Tibial nerve (tissue), 4 donors: ENCODE results near the gene SLC35F3.

Source experiments
- CTCF ChIP-seq, 5 experiments: fragments of 200-600 bp in 3 of 5; fragments of 450-650 bp in 2 of 5; sonication (generic) in 3 of 5; IDR thresholded peaks; one replicate each; pipeline ENCODE4 v1.5.1; 2016 to 2019; ENCODE audit warnings: antibody characterized with exemption in 5 of 5, mild to moderate bottlenecking in 3 of 5, moderate library complexity in 2 of 5
- EP300 ChIP-seq, 2 donors: sonication (generic); formaldehyde crosslinking; IDR thresholded peaks; one replicate each; pipeline ENCODE4 v1.6.1; 2017; ENCODE audit warnings: antibody characterized with exemption in 2 of 2, mild to moderate bottlenecking in 1 of 2

GRCh38 chr1:233960386-233960785 lies 55.9 kb downstream of the SLC35F3 start:
- TF ChIP-seq CTCF (IDR thresholded peaks at IDR 0.05) (no peak), EP300 (IDR thresholded peaks at IDR 0.05) (no peak)
